ENCODE results near the gene SLCO3A1.
"Not testable (repeated sequence)": the region's sequence is repeated elsewhere in the genome, so short reads cannot be mapped to it uniquely, and the experiment has no call there.

Gene SLCO3A1

DNA sequence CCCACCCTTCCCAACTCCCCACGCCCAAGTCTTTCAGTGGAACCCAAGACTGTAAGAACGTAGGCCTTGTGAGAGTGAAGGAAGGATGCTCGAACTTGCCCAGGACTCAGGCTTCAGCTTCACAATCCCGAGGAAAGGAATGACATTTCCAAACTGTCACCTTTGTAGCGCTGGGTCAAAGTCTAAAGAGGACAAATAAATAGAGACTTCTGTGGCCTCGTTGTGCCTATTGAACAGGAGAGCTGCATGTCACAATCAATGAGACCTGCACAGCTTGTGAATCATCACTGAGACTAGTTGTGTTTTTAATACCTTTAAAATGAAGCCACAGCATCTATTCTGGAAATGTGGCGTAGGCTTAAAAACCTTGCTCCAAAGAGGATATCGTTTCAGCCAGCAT lies 317.4 kb downstream of the SLCO3A1 start:
- DNase-seq: no peak

DNA sequence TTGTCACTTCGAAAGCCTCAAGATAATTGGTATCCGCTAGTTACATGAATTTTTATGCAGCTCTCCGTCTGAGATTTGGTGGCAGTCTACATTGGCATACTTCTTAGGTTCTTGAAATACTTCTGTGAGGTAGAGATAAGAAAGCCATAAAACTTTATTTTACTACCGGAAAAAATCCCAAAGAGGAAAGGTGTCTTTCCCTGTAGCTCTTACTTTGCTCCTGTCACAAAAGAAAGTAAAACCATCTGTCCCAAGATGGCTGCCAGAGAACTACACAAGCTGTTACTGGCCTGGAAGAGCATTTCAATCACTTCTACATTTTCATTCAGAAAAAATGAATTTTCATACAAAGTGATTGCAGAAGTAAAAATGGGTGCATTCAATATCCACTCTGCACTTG lies 325.4 kb downstream of the SLCO3A1 start:
- no peak for DNase-seq

DNA sequence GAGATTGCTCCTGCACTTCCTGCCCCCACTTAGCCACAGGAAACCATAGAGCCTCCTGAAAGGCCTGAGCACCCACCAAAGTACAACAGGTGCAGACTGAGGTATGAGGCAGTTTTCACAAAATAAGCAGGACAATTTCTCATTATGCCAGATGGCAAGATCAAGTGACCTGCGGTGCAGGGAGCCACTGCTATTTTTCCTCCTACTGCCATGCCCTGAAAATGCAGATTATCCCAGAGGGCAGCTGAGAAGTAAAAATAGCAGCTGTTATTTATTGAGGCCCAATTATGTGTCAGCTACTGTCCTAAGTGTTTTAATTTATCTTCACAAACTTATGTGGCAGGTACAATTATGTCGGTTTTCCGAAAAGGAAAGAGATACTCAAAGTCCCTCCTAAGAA lies 330.6 kb downstream of the SLCO3A1 start:
- no peak for DNase-seq

DNA sequence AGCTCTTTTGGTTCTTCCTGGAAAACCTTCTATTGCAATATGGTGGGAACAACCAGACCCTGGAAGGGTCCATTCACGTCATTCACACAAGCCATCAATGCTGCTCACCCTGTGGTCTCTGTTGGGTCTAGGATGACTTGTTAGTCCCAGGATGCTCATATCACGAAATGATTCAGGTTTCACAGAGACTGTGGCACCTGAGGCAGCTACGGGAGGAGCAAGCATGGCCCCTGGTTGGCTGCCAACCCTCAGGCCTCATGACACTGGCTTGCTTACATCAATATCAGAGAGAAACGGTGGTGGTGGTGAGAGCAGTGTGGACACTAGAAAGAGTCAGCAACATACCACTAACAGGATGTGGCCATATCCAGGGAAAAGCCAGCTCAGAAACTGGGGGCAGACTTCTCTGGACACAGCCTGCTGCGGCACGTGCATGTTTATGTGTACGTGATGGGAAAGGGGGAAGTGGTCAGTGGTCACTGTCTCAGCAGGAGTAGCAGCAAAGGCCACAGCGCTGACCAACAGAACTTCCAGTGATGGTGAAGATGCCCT lies 331.2 kb downstream of the SLCO3A1 start:
- no peak for DNase-seq

DNA sequence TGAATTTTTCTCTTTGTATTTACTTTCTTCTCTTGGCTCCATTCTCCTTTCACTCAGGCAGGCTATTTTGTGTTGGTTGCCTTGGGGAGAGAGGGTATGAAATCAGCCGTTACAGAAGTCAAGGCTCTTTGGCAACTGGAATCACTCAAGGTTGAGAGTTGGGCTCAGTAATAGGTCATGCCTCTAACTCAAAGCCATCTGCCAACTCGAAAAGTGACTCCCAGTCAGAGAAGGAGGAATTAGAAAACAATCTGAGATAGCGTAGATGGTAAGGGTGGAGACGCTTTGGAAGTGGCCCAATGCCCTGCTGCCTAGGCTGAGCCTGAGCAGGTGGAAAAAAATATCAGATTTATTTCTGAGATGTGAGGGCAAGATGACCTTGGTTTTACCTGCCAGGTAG lies 334.5 kb downstream of the SLCO3A1 start:
- no peak for DNase-seq

DNA sequence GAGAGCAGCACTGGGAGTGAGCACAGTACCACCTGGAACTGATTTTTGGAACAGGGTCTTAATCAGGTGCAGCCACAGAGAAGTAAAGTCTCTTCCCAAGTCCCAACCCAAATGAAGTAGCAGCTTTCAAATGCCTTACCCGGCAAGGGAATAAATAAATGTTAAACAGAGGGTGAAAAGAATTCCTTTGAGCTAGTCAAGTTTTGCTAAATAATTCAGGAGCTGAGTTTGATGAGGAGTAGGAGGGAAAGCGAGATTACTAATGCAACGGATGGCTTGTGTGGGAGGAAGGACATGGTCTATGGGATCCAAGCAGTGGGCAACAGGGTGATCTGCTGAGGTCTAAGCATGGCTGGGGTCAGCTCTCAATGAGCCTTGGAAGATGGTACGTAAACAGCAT lies 335.7 kb downstream of the SLCO3A1 start:
- no peak for DNase-seq

DNA sequence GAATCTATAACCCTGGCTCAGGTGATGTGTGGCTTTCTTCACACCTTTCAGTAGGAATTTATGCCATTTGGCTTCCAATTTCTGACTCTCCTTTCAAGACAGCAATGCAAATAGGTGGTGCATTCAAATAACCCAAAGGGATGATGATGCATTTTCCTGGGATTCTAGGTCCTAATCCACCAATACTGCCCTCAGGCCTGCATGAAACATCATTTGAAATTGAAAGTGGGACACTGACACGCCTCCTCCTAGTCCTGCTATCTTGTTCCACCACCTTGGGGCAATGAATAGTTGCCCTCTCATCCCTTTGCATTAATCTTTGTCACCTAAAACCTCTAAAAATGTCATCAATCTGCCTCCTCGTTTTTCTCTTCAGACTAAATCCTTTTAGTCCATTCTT lies 341.7 kb downstream of the SLCO3A1 start:
- DNase-seq: no peak

DNA sequence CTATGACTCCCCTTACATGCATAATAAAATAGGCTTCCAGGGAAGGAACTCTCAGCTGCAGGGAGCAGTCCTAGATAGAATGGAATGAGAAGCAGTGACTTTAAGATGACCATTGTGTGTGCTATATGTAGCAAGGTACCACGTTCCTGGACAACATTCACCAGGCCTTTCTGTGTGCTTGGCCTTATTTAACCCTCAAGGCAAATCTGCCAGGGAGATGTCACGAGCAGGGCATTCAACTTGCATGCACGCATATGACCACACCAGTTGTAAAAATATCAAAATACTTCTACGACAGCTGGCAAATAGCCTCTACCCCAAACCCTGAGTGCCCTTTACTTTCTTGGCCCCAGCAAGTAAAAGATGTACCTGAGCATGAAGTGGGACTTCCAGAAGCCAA lies 342.8 kb downstream of the SLCO3A1 start:
- no peak for DNase-seq

DNA sequence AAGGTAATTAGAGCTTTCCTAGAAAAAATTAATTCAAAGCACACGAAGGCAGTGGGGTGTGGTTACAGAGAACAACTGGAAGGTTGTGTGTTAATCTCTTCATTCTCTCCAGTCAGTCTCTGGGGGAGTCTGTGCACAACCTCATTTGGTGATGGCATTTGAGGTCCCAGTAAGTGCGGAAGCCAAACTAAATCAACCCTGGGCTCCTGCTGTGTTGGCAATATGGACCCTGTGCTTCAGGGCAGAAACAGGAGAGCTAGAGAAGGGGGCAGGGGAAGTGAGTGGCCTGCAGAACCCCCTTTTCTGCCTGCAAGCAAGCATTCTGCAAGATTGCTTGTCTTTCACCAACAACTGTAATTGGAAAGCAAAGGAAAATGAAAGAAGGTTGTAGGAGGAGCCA lies 344.2 kb downstream of the SLCO3A1 start:
- DNase-seq: no peak

DNA sequence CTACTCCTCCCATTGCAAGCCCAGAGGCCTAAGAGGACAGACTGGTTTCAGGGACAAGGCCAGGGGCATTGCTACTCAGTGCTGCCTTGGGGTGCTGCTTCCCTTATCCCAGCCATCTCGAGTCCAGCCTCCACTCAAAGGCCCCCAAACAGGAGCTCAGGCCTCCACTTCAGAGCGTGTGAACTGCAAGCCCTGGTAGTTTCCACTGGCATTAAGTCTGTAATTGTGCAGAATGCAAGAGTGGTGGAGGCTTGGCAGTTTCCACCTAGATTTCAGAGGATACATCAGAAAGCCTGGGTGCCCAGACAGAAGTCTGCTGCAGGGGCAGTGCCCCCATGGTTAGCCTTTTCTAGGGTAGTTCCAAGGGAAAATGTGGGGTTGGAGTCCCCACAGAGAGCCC lies 347.4 kb downstream of the SLCO3A1 start:
- no peak for DNase-seq

DNA sequence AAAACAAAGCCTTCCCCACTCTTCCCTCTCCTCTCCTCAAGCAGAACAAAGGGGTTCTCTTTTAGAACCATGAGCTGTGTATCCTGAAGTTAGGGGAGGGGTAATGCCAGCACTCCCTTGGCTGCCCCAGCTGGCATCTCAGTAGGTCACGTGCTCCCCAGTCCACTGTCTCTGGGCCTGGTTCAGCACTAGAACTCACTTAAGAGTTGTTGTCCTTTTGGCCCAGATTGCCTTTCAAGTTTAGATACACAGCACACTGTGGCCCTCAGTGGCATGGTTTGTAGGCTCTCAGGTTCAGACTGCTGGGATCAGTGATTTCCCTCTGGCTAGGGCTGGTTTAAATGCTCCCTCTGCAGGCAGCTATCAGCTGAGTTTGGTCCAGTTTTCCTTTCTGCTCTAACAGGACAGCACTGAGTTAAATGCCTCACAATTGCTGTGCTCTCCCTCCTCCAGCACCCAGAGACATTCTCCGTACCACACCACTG lies 351.8 kb downstream of the SLCO3A1 start:
- no peak for DNase-seq

DNA sequence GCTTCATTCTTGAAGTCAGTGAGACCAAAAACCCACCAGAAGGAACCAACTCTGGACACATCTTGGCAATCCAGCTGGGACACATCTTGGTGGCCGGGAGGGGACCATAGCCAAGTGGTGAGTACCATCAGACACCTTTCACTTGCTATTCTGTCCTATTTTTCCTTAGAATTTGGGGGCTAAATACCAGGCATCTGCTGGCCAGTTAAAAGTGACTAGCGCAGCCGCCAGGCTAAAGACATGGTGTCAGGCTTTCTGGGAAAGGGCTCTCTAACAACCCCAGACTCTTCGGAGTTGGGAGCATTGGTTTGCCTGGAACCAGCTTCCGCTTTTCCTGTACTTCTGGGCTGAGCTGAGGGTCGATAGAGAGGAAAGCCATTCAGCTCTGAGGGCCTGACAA lies 354.1 kb downstream of the SLCO3A1 start:
- DNase-seq: not testable (repeated sequence)

All from CD4-positive, alpha-beta T cell treated with Interferon alpha-2 for 1 hour (primary cell).